OCI-LY3 (cell line): ENCODE measurements around the gene NPHP4.

ENCODE experiments used
- EZH2phosphoT487 ChIP-seq: fragments of 200-600 bp; shearing (Covaris generic); IDR thresholded peaks from 2 replicates; pipeline ENCODE4 v1.6.1; 2018; ENCODE audit warnings: antibody characterized with exemption, mixed run types, low read depth
- TF ChIP-seq, protein P1 (sequence below): fragments of 200-600, 300-600 bp; sonication (generic); IDR thresholded peaks from 2 replicates; pipeline ENCODE4 v1.5.1; 2014; ENCODE audit warnings: antibody characterized with exemption, low read length, low read depth

- TF ChIP-seq, protein P1, sequence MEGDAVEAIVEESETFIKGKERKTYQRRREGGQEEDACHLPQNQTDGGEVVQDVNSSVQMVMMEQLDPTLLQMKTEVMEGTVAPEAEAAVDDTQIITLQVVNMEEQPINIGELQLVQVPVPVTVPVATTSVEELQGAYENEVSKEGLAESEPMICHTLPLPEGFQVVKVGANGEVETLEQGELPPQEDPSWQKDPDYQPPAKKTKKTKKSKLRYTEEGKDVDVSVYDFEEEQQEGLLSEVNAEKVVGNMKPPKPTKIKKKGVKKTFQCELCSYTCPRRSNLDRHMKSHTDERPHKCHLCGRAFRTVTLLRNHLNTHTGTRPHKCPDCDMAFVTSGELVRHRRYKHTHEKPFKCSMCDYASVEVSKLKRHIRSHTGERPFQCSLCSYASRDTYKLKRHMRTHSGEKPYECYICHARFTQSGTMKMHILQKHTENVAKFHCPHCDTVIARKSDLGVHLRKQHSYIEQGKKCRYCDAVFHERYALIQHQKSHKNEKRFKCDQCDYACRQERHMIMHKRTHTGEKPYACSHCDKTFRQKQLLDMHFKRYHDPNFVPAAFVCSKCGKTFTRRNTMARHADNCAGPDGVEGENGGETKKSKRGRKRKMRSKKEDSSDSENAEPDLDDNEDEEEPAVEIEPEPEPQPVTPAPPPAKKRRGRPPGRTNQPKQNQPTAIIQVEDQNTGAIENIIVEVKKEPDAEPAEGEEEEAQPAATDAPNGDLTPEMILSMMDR: no peak
- TF ChIP-seq EZH2phosphoT487: no peak
Measured at GRCh38 chr1:5951846-5952410, 40.3 kb downstream of the NPHP4 start.
